HepG2 (cell line): ENCODE results near the gene PNRC1. TPM values are rescaled to one million over a fixed set of nuclear protein-coding genes. Genes with fewer than 3 reads are reported as not detected.

ENCODE experiments used
- ATAC-seq: fragments of 200-7000 bp; cut with Tn5 transposase; 3 replicates; pipeline ENCODE4 v1.9.1; 2020; ENCODE audit warnings: mild to moderate bottlenecking, moderate library complexity
- BruUV-seq: library from RNA; stranded (reverse); fragments of 400-500 nt; replicated peaks from 2 replicates; lab custom pipeline; 2021; lab: Mats Ljungman, UMichigan
- CTCF ChIA-PET: fragments of 300-600 bp; formaldehyde crosslinking; extraction: SDS; loops from one replicate; lab custom pipeline; 2021; ENCODE audit warnings: low total read pairs, inconsistent platforms, low intra/inter-chr PET ratio; lab: Yijun Ruan, JAX
- POLR2A ChIA-PET: fragments of 350-600 bp; sonication (Branson Sonifier 250); formaldehyde crosslinking; loops from one replicate; lab custom pipeline; 2020; ENCODE audit warnings: antibody characterized with exemption, inconsistent platforms; lab: Yijun Ruan, JAX
- DNase-seq: peaks from one replicate; pipeline ENCODE4 v3.0.0-alpha.2; 2015; ENCODE audit warnings: low spot score
- FAIRE-seq: peaks from 3 replicates; lab custom pipeline; 2011; peaks lifted over from hg19 to GRCh38; lab: Jason Lieb, UNC
- H2AFZ ChIP-seq: one replicate; pipeline ENCODE4 v1.6.1; 2011; ENCODE audit warnings: low read length, inconsistent platforms
- H3K27ac ChIP-seq: fragments of 300-600 bp; 3 replicates; pipeline ENCODE4 v1.8.0; 2011; ENCODE audit warnings: mixed run types, mild to moderate bottlenecking, mixed read lengths, low read length, inconsistent platforms; ENCODE audit not compliant: insufficient read depth; ENCODE audit errors: extremely low read length
- H3K27me3 ChIP-seq, 2 experiments: fragments of 200-600 bp in 1 of 2; 2 replicates in 1 of 2; 3 replicates in 1 of 2; pipeline versions ENCODE4 v1.6.0 to v1.8.0; 2011; ENCODE audit warnings: low read length in 2 of 2, mild to moderate bottlenecking in 2 of 2, moderate library complexity in 2 of 2, inconsistent platforms in 1 of 2; ENCODE audit not compliant: insufficient read depth in 2 of 2, control insufficient read depth in 1 of 2
- H3K36me3 ChIP-seq, 2 experiments: fragments of 200-600 bp in 1 of 2; replicated peaks in 1 of 2; 2 replicates in 1 of 2; 3 replicates in 1 of 2; pipeline versions ENCODE4 v1.5.1 to v1.8.0; 2011; ENCODE audit warnings: low read length in 2 of 2, inconsistent platforms in 1 of 2; ENCODE audit not compliant: insufficient read depth in 2 of 2, control insufficient read depth in 1 of 2
- H3K4me1 ChIP-seq: 2 replicates; pipeline ENCODE4 v1.5.1; 2012; ENCODE audit warnings: low read length, inconsistent platforms; ENCODE audit not compliant: insufficient read depth
- H3K4me2 ChIP-seq: 2 replicates; pipeline ENCODE4 v1.6.0; 2011; ENCODE audit warnings: low read depth, low read length, inconsistent platforms
- H3K4me3 ChIP-seq, 3 experiments: fragments of 200-600 bp in 1 of 3; sonication (generic), shearing (Covaris generic) in 1 of 3; replicated peaks in 1 of 3; 2 replicates each; pipeline ENCODE4 v1.5.1; 2011 to 2016; ENCODE audit warnings: low read length in 3 of 3, inconsistent platforms in 2 of 3, low read depth in 2 of 3, mild to moderate bottlenecking in 2 of 3, control low read depth in 1 of 3, mixed read lengths in 1 of 3; ENCODE audit not compliant: insufficient read depth in 1 of 3
- H3K79me2 ChIP-seq: one replicate; pipeline ENCODE4 v1.6.1; 2011; ENCODE audit warnings: low read length, inconsistent platforms; ENCODE audit not compliant: insufficient read depth
- H3K9ac ChIP-seq: 2 replicates; pipeline ENCODE4 v1.6.0; 2011; ENCODE audit warnings: mild to moderate bottlenecking, low read depth, low read length, inconsistent platforms; ENCODE audit not compliant: insufficient read depth
- H3K9me3 ChIP-seq: 2 replicates; pipeline ENCODE4 v1.5.1; 2012; ENCODE audit warnings: mild to moderate bottlenecking, low read length
- H4K20me1 ChIP-seq: 2 replicates; pipeline ENCODE4 v1.6.0; 2011; ENCODE audit warnings: inconsistent platforms, mild to moderate bottlenecking, low read length, moderate library complexity; ENCODE audit not compliant: insufficient read depth
- AGO2 ChIP-seq: fragments of 200-400 bp; formaldehyde crosslinking; optimal IDR thresholded peaks from 2 replicates; pipeline ENCODE3; 2017; ENCODE audit warnings: mild to moderate bottlenecking, low read depth, low read length, moderate library complexity
- KLF9 ChIP-seq: IDR thresholded peaks from 2 replicates; pipeline ENCODE4 v1.6.1; 2016; ENCODE audit warnings: low read depth
- SALL1 ChIP-seq: sonication (generic); formaldehyde crosslinking; IDR thresholded peaks from 2 replicates; pipeline ENCODE4 v1.8.0; 2022; ENCODE audit warnings: mild to moderate bottlenecking, missing genetic modification reagents
- ZNF546 ChIP-seq: sonication (generic); formaldehyde crosslinking; conservative IDR thresholded peaks from 2 replicates; pipeline ENCODE4 v1.8.1; 2023; ENCODE audit warnings: mild to moderate bottlenecking, missing genetic modification reagents
- WGBS: methylation state at CpG from one replicate; pipeline ENCODE4 v1.1.6; 2017; ENCODE audit warnings: low lambda C conversion rate; 5-methylcytosine and 5-hydroxymethylcytosine counted together
- in situ Hi-C: cut with HindIII; loops from 2 replicates; pipeline ENCODE4 v1.10.0; 2017; ENCODE audit warnings: low pct_unique_long_range_greater_than_20kb; ENCODE audit not compliant: extremely low pct_ligation_motif_present
- intact Hi-C: fragments of 100-400 bp; cut with micrococcal nuclease; formaldehyde crosslinking; loops from one replicate; pipeline ENCODE4 v1.10.0; 2022; ENCODE audit not compliant: unreplicated experiment
- polyA plus RNA-seq, 8 experiments: library from polyadenylated mRNA; depleted of rRNA in 3 of 8; stranded (reverse) in 7 of 8; unstranded in 1 of 8; fragments of >200 nt; fragmentation: Illumina TruSeq in 4 of 8; extraction: Trizol in 4 of 8; gene quantifications; 2 replicates each; pipeline versions ENCODE4 v1.2.1 to v1.2.3, GENCODE V29; 2011 to 2016; ENCODE audit warnings: low read depth in 4 of 8, missing spikeins in 1 of 8, mixed read lengths in 1 of 8; ENCODE audit not compliant: insufficient read depth in 1 of 8
- total RNA-seq, 5 experiments: library from RNA; depleted of rRNA; stranded (reverse); fragments of >200 nt; fragmentation: Illumina TruSeq; extraction: Trizol; gene quantifications; 2 replicates each; pipeline ENCODE4 v1.2.3, GENCODE V29; 2016; ENCODE audit warnings: low read depth in 1 of 5
- TF ChIP-seq, protein P1 (sequence below): sonication (generic); formaldehyde crosslinking; IDR thresholded peaks from 2 replicates; pipeline ENCODE4 v1.5.0; 2020; ENCODE audit warnings: mild to moderate bottlenecking, missing genetic modification reagents
- TF ChIP-seq, protein P2 (sequence below): sonication (generic); formaldehyde crosslinking; IDR thresholded peaks from 2 replicates; pipeline ENCODE4 v1.5.1; 2020; ENCODE audit warnings: mild to moderate bottlenecking, missing genetic modification reagents, moderate library complexity
- TF ChIP-seq, protein P3 (sequence below): sonication (generic); formaldehyde crosslinking; IDR thresholded peaks from 2 replicates; pipeline ENCODE4 v1.5.0; 2020; ENCODE audit warnings: mild to moderate bottlenecking, missing genetic modification reagents, moderate library complexity
- TF ChIP-seq, protein P4 (sequence below): sonication (generic); formaldehyde crosslinking; IDR thresholded peaks from 2 replicates; pipeline ENCODE4 v1.8.1; 2023; ENCODE audit warnings: mild to moderate bottlenecking, moderate library complexity, missing genetic modification reagents
- TF ChIP-seq, protein P5 (sequence below): sonication (generic); formaldehyde crosslinking; IDR thresholded peaks from 2 replicates; pipeline ENCODE4 v1.4.0; 2020; ENCODE audit warnings: missing genetic modification reagents, borderline replicate concordance
- TF ChIP-seq, protein P6 (sequence below): sonication (generic); formaldehyde crosslinking; IDR thresholded peaks from 2 replicates; pipeline ENCODE4 v1.9.0; 2022; ENCODE audit warnings: missing genetic modification reagents, mild to moderate bottlenecking, borderline replicate concordance

PNRC1 gene
- total and polyA plus RNA-seq, 2 of the 13 experiments (the other 11 are each of a cell fraction or from before 2014, with no cell fraction given): 17.6 to 36.0 TPM

DNA sequence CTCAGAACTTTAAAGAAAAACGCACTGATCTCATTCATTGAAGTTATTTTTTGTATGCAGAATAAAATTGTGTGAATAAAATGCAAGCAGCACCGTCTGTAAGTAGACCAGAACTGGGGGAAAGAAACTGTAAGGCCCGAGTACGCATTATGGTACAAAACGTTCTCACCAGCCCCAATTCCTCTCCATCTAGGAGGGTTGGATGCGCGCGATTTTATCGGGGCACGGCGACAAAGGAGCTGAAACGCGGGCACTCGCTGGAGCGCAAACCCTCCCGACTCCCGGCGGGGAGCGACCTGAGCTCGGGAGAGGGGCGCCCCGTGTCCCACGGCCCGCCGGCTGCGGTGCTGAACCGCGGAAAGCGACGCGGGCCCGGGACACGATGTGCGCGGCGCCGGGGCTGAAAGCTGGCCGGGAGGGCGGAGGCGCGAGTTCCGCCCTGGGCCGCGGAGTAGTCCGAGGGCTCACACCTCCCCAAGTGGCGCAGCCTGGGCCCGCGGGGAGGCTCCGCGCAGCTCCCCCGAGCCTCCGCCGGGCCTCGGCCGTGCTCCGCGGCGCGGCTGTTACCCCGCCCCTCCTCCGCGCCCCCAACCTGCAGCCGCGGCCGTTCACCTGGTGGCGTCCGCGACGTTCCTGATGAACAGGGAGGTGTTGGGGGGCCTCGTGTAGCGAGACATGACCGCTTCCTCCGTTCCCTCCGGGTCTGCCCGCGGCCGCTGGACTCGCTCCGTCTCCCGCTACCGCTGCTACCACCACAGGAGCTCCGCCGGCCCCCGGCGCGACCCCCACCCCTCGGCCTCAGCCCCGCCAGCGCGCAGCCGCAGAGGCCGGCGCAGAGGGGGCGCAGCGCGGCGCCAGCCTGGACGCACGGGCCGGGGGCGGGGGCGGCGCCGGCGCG, 36.9 kb downstream of the PNRC1 start, which contains the start of gene SRSF12:
TSS of gene SRSF12 (minus strand) at position 861 of the 898 bp plus-strand sequence. CDS start at position 677, 184 bp downstream.
- H3K4me3 ChIP-seq: peak within 1 kb of the TSS; percentile 64 to 79 (median 78)
- 1% methylated on average over 19 of the region's 106 CpGs for WGBS
- no peaks in the 10 kb centered on the region for H3K27me3 ChIP-seq
- H3K9me3 ChIP-seq: no peaks in the 10 kb centered on the region
- FAIRE-seq (no peak), DNase-seq (no peak), ATAC-seq (peak; percentile 91)
- H3K79me2 ChIP-seq: no peaks in the 10 kb centered on the region
- no TSS peak for BruUV-seq
- POLR2A ChIA-PET: interaction anchor here (0.6 to 2.1 kb wide), 5 partner anchors 13 to 134 kb away, joined by 3 to 12 read pairs (median 3); partner anchors contain the start of genes PM20D2 and PNRC1
- H3K9ac ChIP-seq: peak within 1 kb of the TSS; percentile 71
- peaks cover 38% of the 10 kb centered on the region for H3K4me1 ChIP-seq
- CTCF ChIA-PET: interaction anchor here (1.0 to 1.4 kb wide), 2 partner anchors 125 to 134 kb away, joined by 3 read pairs; no protein-coding TSS in a partner anchor
- H3K27ac ChIP-seq: no peak within 1 kb of the TSS
- H3K4me2 ChIP-seq: peak within 1 kb of the TSS; percentile 94
- H2AFZ ChIP-seq: peak within 1 kb of the TSS; percentile 81
- no peaks in the 10 kb centered on the region for H3K36me3 ChIP-seq
- in situ Hi-C loops: no loop called here
- intact Hi-C loops: loop anchor here (1.0 kb wide), 1 partner anchor 135 kb away; no protein-coding TSS in a partner anchor
- H4K20me1 ChIP-seq: no peaks in the 10 kb centered on the region
- TF ChIP-seq, protein P1, sequence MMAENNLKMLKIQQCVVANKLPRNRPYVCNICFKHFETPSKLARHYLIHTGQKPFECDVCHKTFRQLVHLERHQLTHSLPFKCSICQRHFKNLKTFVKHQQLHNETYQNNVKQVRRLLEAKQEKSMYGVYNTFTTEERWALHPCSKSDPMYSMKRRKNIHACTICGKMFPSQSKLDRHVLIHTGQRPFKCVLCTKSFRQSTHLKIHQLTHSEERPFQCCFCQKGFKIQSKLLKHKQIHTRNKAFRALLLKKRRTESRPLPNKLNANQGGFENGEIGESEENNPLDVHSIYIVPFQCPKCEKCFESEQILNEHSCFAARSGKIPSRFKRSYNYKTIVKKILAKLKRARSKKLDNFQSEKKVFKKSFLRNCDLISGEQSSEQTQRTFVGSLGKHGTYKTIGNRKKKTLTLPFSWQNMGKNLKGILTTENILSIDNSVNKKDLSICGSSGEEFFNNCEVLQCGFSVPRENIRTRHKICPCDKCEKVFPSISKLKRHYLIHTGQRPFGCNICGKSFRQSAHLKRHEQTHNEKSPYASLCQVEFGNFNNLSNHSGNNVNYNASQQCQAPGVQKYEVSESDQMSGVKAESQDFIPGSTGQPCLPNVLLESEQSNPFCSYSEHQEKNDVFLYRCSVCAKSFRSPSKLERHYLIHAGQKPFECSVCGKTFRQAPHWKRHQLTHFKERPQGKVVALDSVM (CRISPR knock-in tag): peak; percentile 73
- TF ChIP-seq, protein P2, sequence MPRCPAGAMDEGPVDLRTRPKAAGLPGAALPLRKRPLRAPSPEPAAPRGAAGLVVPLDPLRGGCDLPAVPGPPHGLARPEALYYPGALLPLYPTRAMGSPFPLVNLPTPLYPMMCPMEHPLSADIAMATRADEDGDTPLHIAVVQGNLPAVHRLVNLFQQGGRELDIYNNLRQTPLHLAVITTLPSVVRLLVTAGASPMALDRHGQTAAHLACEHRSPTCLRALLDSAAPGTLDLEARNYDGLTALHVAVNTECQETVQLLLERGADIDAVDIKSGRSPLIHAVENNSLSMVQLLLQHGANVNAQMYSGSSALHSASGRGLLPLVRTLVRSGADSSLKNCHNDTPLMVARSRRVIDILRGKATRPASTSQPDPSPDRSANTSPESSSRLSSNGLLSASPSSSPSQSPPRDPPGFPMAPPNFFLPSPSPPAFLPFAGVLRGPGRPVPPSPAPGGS (CRISPR knock-in tag): 0 out of 2 replicates have a peak, but pooled peaks have one; percentile 49
- TF ChIP-seq, protein P3, sequence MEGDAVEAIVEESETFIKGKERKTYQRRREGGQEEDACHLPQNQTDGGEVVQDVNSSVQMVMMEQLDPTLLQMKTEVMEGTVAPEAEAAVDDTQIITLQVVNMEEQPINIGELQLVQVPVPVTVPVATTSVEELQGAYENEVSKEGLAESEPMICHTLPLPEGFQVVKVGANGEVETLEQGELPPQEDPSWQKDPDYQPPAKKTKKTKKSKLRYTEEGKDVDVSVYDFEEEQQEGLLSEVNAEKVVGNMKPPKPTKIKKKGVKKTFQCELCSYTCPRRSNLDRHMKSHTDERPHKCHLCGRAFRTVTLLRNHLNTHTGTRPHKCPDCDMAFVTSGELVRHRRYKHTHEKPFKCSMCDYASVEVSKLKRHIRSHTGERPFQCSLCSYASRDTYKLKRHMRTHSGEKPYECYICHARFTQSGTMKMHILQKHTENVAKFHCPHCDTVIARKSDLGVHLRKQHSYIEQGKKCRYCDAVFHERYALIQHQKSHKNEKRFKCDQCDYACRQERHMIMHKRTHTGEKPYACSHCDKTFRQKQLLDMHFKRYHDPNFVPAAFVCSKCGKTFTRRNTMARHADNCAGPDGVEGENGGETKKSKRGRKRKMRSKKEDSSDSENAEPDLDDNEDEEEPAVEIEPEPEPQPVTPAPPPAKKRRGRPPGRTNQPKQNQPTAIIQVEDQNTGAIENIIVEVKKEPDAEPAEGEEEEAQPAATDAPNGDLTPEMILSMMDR: peak; percentile 13; the same call in 1 of the 2 replicates
- TF ChIP-seq AGO2: peak; percentile 31
- peak; percentile 61 for TF ChIP-seq SALL1
- TF ChIP-seq, protein P4, sequence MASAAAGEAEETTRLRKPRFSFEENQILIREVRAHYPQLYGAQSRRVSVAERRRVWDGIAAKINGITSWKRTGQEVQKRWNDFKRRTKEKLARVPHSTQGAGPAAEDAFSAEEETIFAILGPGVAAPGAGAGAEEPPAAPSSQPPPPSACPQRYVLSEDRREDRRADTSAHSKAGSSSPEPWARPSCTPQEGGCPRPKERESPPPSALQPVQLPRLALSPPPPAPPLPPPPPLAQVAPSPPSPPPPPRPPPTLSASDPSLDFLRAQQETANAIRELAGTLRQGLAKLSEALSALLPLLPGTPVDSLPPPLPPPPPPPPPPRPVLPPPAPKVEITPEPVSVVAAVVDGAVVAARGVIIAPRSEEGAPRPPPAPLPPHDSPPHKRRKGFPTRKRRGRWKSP (CRISPR knock-in tag): peak; percentile 81
- TF ChIP-seq, protein P5, sequence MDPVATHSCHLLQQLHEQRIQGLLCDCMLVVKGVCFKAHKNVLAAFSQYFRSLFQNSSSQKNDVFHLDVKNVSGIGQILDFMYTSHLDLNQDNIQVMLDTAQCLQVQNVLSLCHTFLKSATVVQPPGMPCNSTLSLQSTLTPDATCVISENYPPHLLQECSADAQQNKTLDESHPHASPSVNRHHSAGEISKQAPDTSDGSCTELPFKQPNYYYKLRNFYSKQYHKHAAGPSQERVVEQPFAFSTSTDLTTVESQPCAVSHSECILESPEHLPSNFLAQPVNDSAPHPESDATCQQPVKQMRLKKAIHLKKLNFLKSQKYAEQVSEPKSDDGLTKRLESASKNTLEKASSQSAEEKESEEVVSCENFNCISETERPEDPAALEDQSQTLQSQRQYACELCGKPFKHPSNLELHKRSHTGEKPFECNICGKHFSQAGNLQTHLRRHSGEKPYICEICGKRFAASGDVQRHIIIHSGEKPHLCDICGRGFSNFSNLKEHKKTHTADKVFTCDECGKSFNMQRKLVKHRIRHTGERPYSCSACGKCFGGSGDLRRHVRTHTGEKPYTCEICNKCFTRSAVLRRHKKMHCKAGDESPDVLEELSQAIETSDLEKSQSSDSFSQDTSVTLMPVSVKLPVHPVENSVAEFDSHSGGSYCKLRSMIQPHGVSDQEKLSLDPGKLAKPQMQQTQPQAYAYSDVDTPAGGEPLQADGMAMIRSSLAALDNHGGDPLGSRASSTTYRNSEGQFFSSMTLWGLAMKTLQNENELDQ (CRISPR knock-in tag): no peak
- TF ChIP-seq ZNF546 (CRISPR knock-in tag): peak; percentile 70; the same call in 1 of the 2 replicates
- TF ChIP-seq, protein P6, sequence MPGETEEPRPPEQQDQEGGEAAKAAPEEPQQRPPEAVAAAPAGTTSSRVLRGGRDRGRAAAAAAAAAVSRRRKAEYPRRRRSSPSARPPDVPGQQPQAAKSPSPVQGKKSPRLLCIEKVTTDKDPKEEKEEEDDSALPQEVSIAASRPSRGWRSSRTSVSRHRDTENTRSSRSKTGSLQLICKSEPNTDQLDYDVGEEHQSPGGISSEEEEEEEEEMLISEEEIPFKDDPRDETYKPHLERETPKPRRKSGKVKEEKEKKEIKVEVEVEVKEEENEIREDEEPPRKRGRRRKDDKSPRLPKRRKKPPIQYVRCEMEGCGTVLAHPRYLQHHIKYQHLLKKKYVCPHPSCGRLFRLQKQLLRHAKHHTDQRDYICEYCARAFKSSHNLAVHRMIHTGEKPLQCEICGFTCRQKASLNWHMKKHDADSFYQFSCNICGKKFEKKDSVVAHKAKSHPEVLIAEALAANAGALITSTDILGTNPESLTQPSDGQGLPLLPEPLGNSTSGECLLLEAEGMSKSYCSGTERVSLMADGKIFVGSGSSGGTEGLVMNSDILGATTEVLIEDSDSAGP (CRISPR knock-in tag): 0 out of 2 replicates have a peak, but pooled peaks have one; percentile 45
- TF ChIP-seq KLF9 (CRISPR knock-in tag): no peak
